Thyroid gland (tissue), 4 donors: Measurements from ENCODE around the gene FCN3. TPM values are rescaled to one million over a fixed set of nuclear protein-coding genes. Genes with fewer than 3 reads are reported as not detected.

Experiments
- DNase-seq, 2 donors: peaks; one replicate each; pipeline ENCODE4 v3.0.0-alpha.2; 2019
- H3K27ac ChIP-seq, 3 donors: fragments of 200-600 bp; sonication (generic); 1 replicate in 2 of 3; 2 replicates in 1 of 3; pipeline ENCODE4 v1.5.1; 2016 to 2019; ENCODE audit warnings: mild to moderate bottlenecking in 1 of 3, moderate library complexity in 1 of 3
- H3K27me3 ChIP-seq: fragments of 200-600 bp; sonication (generic); one replicate; pipeline ENCODE4 v1.5.1; 2019
- H3K36me3 ChIP-seq, 2 donors: fragments of 200-600 bp; sonication (generic); one replicate each; pipeline ENCODE4 v1.5.1; 2016 to 2019
- H3K4me1 ChIP-seq, 2 donors: fragments of 200-600 bp; sonication (generic); one replicate each; pipeline ENCODE4 v1.5.1; 2017 to 2019
- H3K4me3 ChIP-seq, 3 donors: fragments of 200-600 bp; sonication (generic); replicated peaks in 1 of 3; 1 replicate in 2 of 3; 2 replicates in 1 of 3; pipeline ENCODE4 v1.5.1; 2016; ENCODE audit warnings: mild to moderate bottlenecking in 1 of 3
- H3K9me3 ChIP-seq: fragments of 200-600 bp; sonication (generic); one replicate; pipeline ENCODE4 v1.5.1; 2017
- CTCF ChIP-seq, 6 experiments: fragments of 200-600 bp in 3 of 6; fragments of 450-650 bp in 3 of 6; sonication (generic) in 3 of 6; IDR thresholded peaks; one replicate each; pipeline ENCODE4 v1.5.1; 2016 to 2019; ENCODE audit warnings: antibody characterized with exemption in 6 of 6, mild to moderate bottlenecking in 2 of 6, inconsistent platforms in 1 of 6, moderate library complexity in 1 of 6
- POLR2A ChIP-seq, 2 donors: fragments of 450-650 bp; IDR thresholded peaks; one replicate each; pipeline ENCODE4 v1.6.1; 2017; ENCODE audit warnings: antibody characterized with exemption in 2 of 2, mild to moderate bottlenecking in 2 of 2, moderate library complexity in 1 of 2
- WGBS, 2 donors: methylation state at CpG; one replicate each; pipeline ENCODE4 v1.1.5; 2017; 5-methylcytosine and 5-hydroxymethylcytosine counted together
- intact Hi-C: fragments of 100-400 bp; cut with DNase I; formaldehyde crosslinking; loops from one replicate; pipeline ENCODE4 v1.15.1; 2023
- total RNA-seq, 4 donors: library from RNA; depleted of rRNA; stranded (reverse); fragments of >200 nt; gene quantifications; one replicate each; pipeline ENCODE4 v1.2.3, GENCODE V29; 2016

FCN3 gene
- 10 to 100 TPM in 2 of 4 donors, 1 to 10 TPM in 2; 7.4 to 33.4 (median 10.7) TPM for total RNA-seq

GRCh38 chr1:27374362-27375086, at the start of gene FCN3:
Gene FCN3 (minus strand): TSS chr1:27374824. CDS start chr1:27374818, 6 bp downstream.
- Histone ChIP-seq H3K36me3 (no peaks in the 10 kb centered on the region), H3K27ac (peak within 1 kb of the TSS in 1 of 3 donors; percentile 28), H3K4me3 (no peak within 1 kb of the TSS)

GRCh38 chr1:27423709-27424108, 49.1 kb upstream of the FCN3 start:
- Histone ChIP-seq H3K4me1 (peaks cover 51 to 71% of the 10 kb centered on the region in 2 donors), H3K9me3 (no peaks in the 10 kb centered on the region), H3K27ac (peak overlapping the region in 2 of 3 donors; percentile 12 to 47), H3K36me3 (no peaks in the 10 kb centered on the region), H3K4me3 (no peak overlapping the region), H3K27me3 (no peaks in the 10 kb centered on the region)
- intact Hi-C loops, result loop anchor here (10.0 kb wide), 1 partner anchor 61 kb away; no protein-coding TSS in a partner anchor
- no peak for DNase-seq
- 78 to 84% methylated on average over 4 of the region's 4 CpGs for WGBS, 2 donors
- TF ChIP-seq POLR2A (IDR thresholded peaks at IDR 0.05) (no peak), CTCF (IDR thresholded peaks at IDR 0.05) (no peak)

More at GRCh38 chr1:27374362-27375086, at the start of gene FCN3:
- no peak for DNase-seq
- H3K9me3 ChIP-seq, result no peaks in the 10 kb centered on the region
- no peaks in the 10 kb centered on the region for H3K27me3 ChIP-seq
- no peak for TF ChIP-seq POLR2A (IDR thresholded peaks at IDR 0.05)
- TF ChIP-seq CTCF (IDR thresholded peaks at IDR 0.05), result no peak
- peaks cover 3 to 12% of the 10 kb centered on the region in 2 donors for H3K4me1 ChIP-seq
- intact Hi-C loops, result no loop called here
- 84 to 86% methylated on average over 4 of the region's 4 CpGs for WGBS, 2 donors

- 13 to 17% methylated on average over 14 of the region's 14 CpGs for WGBS, 2 donors
- Histone ChIP-seq H3K36me3 (peaks cover 13 to 20% of the 10 kb centered on the region in 2 donors), H3K9me3 (no peaks in the 10 kb centered on the region), H3K27me3 (no peaks in the 10 kb centered on the region), H3K27ac (peak overlapping the region; percentile 81 to 87 (median 85)), H3K4me3 (no peak overlapping the region), H3K4me1 (peaks cover 76 to 89% of the 10 kb centered on the region in 2 donors)
- peak; percentile 77 to 78 for DNase-seq
- TF ChIP-seq CTCF (IDR thresholded peaks at IDR 0.05) (no peak), POLR2A (IDR thresholded peaks at IDR 0.05) (no peak)
- intact Hi-C loops, result no loop called here
Observed at GRCh38 chr1:27418326-27419185, 43.9 kb upstream of the FCN3 start.

GRCh38 chr1:27417713-27418112, 43.1 kb upstream of the FCN3 start:
- Histone ChIP-seq H3K27me3 (no peaks in the 10 kb centered on the region), H3K36me3 (peaks cover 16 to 26% of the 10 kb centered on the region in 2 donors), H3K9me3 (no peaks in the 10 kb centered on the region), H3K4me3 (no peak overlapping the region), H3K27ac (peak overlapping the region; percentile 81 to 87 (median 85)), H3K4me1 (peaks cover 79 to 89% of the 10 kb centered on the region in 2 donors)
- intact Hi-C loops, result no loop called here
- no peak for TF ChIP-seq CTCF (IDR thresholded peaks at IDR 0.05)
- TF ChIP-seq POLR2A (IDR thresholded peaks at IDR 0.05), result no peak
- DNase-seq, result no peak
- 70 to 91% methylated on average over 3 of the region's 3 CpGs for WGBS, 2 donors
